HUDEP-2 (cell line): Measurements from ENCODE around the gene XIAP.
"Not testable (repeated sequence)": the region's sequence is repeated elsewhere in the genome, so short reads cannot be mapped to it uniquely, and the experiment has no call there.

Source experiments
- DNase-seq, 76 experiments: peaks; one replicate each; lab custom pipeline; 2025; ENCODE audit not compliant: unreplicated experiment in 76 of 76; lab: John Stamatoyannopoulos, UW

XIAP gene

GRCh38 chrX:123873956-123874355, 14.1 kb downstream of the XIAP start:
- no peak for DNase-seq

GRCh38 chrX:123876177-123876576, 16.3 kb downstream of the XIAP start:
- no peak for DNase-seq

- no peak for DNase-seq
Observed at GRCh38 chrX:123876844-123877243, 17.0 kb downstream of the XIAP start.

GRCh38 chrX:123878252-123878721, 18.4 kb downstream of the XIAP start:
- no peak for DNase-seq

- no peak for DNase-seq
Observed at GRCh38 chrX:123881330-123881729, 21.5 kb downstream of the XIAP start.

DNA sequence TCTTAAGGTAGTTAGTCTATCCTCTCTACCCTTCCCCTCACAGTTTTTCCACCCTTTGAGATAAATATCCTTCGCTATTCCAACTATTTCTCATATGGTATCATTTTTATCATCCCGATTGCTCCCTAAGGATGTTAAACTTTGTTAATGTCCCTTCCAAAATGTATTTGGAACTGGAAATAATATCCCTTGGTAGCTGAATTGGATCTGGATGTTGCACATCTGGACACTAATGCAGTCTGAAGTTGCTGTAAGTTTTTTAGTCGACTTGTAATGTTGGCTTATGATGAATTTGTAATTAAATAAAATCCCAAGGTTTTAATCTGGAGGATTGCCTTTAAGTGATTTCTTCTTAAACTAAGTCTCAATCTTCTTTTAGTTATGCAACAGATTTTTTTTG, 22.5 kb downstream of the XIAP start:
- DNase-seq = no peak

- DNase-seq = peak in 27 of 76 experiments; percentile 0 to 43 (median 15)
Observed at GRCh38 chrX:123884809-123885408, 25.1 kb downstream of the XIAP start.

GRCh38 chrX:123899701-123900100, 39.8 kb downstream of the XIAP start:
- peak in 1 of 76 experiments; percentile 2 for DNase-seq

DNA sequence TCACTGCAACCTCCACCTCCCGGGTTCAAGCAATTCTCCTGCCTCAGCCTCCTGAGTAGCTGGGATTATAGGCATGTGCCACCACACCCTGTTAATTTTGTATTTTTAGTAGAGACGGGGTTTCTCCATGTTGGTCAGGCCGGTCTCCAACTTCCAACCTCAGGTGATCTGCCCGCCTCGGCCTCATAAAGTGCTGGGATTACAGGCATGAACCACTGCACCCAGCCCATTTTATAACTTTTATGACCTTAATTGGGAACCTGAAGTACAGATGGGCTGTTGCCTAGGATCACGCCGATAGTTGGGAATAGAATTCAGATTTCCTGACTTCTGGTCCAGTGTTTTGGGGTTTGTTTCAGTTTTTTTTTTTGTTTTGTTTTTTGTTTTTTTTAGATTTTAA, 43.4 kb downstream of the XIAP start:
- DNase-seq = not testable (repeated sequence)

- no peak for DNase-seq
Observed at GRCh38 chrX:123905332-123905731, 45.5 kb downstream of the XIAP start.

DNA sequence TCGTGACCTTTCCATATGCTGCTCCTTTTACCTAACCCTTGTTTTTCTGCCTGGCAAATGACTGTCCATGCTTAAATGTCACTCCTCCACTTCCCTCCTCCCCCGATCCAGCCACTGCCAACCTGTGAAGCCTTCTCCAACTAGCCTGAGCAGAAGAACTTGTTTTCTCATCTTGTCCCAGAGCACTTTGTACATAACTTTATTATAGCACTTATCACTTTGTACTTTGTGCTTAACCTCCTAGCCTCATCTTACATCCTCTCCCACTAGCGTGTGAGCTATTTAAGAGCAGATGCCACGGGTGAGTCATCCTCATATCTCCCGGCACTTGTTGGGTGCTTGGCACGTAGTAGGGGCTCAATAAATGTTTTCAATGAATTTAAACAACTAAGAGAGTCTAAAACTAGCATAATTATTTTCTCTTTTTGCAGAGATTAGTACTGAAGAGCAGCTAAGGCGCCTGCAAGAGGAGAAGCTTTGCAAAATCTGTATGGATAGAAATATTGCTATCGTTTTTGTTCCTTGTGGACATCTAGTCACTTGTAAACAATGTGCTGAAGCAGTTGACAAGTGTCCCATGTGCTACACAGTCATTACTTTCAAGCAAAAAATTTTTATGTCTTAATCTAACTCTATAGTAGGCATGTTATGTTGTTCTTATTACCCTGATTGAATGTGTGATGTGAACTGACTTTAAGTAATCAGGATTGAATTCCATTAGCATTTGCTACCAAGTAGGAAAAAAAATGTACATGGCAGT, 46.9 kb downstream of the XIAP start:
- DNase-seq = peak in 9 of 76 experiments; percentile 0 to 29 (median 3)

DNA sequence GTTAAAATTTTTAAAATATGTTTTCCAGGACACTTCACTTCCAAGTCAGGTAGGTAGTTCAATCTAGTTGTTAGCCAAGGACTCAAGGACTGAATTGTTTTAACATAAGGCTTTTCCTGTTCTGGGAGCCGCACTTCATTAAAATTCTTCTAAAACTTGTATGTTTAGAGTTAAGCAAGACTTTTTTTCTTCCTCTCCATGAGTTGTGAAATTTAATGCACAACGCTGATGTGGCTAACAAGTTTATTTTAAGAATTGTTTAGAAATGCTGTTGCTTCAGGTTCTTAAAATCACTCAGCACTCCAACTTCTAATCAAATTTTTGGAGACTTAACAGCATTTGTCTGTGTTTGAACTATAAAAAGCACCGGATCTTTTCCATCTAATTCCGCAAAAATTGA, 49.7 kb downstream of the XIAP start:
- no peak for DNase-seq

DNA sequence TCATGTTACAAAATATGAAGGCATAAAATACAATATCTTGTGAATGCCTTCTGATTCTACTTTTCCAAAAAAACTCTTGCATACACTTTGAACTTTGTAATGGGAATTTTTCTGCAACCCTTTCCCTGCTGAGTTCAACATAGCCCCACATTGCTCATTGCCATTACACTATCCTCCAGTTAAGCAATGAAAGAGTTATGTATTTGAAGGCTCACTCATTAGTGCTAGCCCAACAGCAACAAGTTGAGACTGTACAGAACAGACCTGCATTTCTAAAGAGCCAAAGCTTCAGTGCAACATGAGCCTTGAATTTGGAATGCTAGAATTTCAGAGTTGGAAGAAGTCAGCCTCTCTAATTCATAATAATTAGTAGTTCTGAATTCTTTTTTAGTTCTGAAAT, 57.2 kb downstream of the XIAP start:
- DNase-seq = no peak

- DNase-seq = no peak
Observed at GRCh38 chrX:123918106-123918721, 58.4 kb downstream of the XIAP start.

DNA sequence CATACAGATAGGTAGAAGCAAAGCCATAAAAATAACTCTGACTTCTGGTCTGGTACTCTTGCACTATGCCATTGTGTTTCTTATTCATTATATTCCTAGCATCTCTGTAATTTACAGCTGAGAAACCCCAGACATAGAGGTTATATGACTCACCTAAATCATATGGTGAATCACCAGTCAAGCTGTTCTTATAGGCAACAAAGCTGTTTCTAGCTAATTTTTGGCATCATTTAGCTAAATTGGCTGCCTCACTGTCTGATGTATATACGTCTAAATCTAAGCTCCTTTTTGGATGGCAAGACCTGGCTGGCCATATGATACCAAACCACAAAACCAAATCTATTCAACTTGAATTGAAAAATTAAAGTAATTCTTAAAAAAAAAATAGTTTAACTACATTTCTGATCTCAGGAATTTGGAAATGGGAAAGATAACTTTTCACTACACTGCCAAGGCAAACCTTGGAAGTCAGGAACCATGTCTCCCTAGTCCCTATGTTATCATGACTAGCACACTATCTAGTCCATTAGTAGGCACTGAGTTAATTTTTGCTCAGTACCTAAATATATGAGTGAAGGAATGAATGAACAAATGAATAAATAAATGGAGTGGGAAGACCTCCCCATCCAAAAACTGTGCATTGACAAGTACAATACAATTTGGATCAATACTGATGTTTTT, 60.4 kb downstream of the XIAP start:
- no peak for DNase-seq

DNA sequence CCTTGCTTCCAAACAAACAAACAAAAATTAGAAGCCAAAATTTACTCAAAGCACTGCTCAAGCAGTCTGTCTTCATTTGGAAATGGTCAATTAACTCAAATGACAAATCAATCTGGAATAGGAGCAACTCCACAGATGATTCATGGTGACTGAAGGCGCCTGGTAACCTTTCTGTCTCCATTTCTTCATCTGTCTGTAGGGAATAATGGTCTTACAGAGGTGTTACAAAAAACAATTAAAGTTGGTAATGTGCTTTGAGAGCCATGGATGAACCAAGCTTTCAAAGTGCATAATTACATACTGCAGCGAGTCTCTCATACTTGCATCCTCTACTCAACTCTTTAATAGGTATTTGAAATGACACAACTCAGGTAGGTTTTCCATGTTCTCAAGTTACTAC, 63.4 kb downstream of the XIAP start:
- DNase-seq = no peak

DNA sequence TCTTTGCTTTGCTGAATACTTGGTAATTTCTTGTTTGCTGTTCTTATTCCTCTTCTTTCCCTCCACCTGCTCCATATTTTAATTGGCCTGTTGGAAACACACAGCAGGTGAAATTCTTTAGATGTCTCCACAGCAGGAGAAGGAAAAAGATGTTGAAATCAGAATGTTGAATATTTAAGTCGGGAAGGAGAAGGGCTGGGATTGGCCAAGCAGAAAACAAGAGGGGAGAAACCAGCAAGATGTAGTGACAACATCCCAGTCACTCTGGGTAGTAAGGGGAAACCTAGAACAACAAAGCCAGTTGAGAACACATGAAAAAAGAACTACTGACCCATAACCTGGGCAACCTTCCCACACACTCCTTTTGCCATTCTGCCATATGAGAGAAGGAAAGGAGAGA, 64.3 kb downstream of the XIAP start:
- DNase-seq = no peak

- DNase-seq = no peak
Observed at GRCh38 chrX:123927845-123928244, 68.0 kb downstream of the XIAP start.

- DNase-seq = not testable (repeated sequence)
Observed at GRCh38 chrX:123932055-123932454, 72.2 kb downstream of the XIAP start.

GRCh38 chrX:123943074-123943473, 83.2 kb downstream of the XIAP start:
- no peak for DNase-seq

GRCh38 chrX:123943488-123943887, 83.6 kb downstream of the XIAP start:
- DNase-seq = no peak
